Smooth muscle cell (in vitro differentiated cells): ENCODE measurements around the gene PRKX. TPM values are rescaled to one million over a fixed set of nuclear protein-coding genes. Genes with fewer than 3 reads are reported as not detected.

Experiments used
- DNase-seq: peaks from one replicate; lab custom pipeline; 2025; ENCODE audit not compliant: unreplicated experiment; lab: John Stamatoyannopoulos, UW
- H2AFZ ChIP-seq: fragments of 200-600 bp; sonication (generic); 2 replicates; pipeline ENCODE4 v1.6.0; 2016; ENCODE audit warnings: antibody characterized with exemption, low read depth, mild to moderate bottlenecking
- H3F3A ChIP-seq: fragments of 200-600 bp; sonication (generic); 2 replicates; pipeline ENCODE4 v1.6.0; 2017; ENCODE audit warnings: antibody characterized with exemption, low read depth
- H3K27ac ChIP-seq: fragments of 200-600 bp; sonication (generic); 2 replicates; pipeline ENCODE4 v1.5.1; 2016; ENCODE audit warnings: low read depth, mild to moderate bottlenecking
- H3K27me3 ChIP-seq: fragments of 200-600 bp; sonication (generic); 2 replicates; pipeline ENCODE4 v1.6.1; 2016; ENCODE audit warnings: low read depth, mild to moderate bottlenecking
- H3K36me3 ChIP-seq: fragments of 200-600 bp; sonication (generic); 2 replicates; pipeline ENCODE4 v1.5.1; 2016; ENCODE audit warnings: low read depth
- H3K4me1 ChIP-seq: fragments of 200-600 bp; sonication (generic); 2 replicates; pipeline ENCODE4 v1.5.1; 2016; ENCODE audit warnings: low read depth
- H3K4me2 ChIP-seq: fragments of 200-600 bp; sonication (generic); 2 replicates; pipeline ENCODE4 v1.6.0; 2016; ENCODE audit warnings: mild to moderate bottlenecking
- H3K4me3 ChIP-seq: fragments of 200-600 bp; sonication (generic); 2 replicates; pipeline ENCODE4 v1.5.1; 2016; ENCODE audit warnings: mild to moderate bottlenecking
- H3K79me2 ChIP-seq: fragments of 200-600 bp; sonication (generic); 2 replicates; pipeline ENCODE4 v1.6.0; 2016; ENCODE audit warnings: low read depth, mild to moderate bottlenecking
- H3K9ac ChIP-seq: fragments of 200-600 bp; sonication (generic); 2 replicates; pipeline ENCODE4 v1.6.0; 2016; ENCODE audit warnings: low read depth
- H3K9me3 ChIP-seq: fragments of 200-600 bp; sonication (generic); replicated peaks from 2 replicates; pipeline ENCODE4 v1.5.1; 2016; ENCODE audit warnings: low read depth
- H4K20me1 ChIP-seq: fragments of 200-600 bp; sonication (generic); 2 replicates; pipeline ENCODE4 v1.6.0; 2016; ENCODE audit warnings: low read depth
- CTCF ChIP-seq: fragments of 200-600 bp; sonication (generic); IDR thresholded peaks from 2 replicates; pipeline ENCODE4 v1.5.1; 2017; ENCODE audit warnings: borderline replicate concordance, mild to moderate bottlenecking, antibody characterized with exemption; ENCODE audit not compliant: insufficient read depth, poor library complexity, severe bottlenecking
- WGBS: methylation state at CpG from one replicate; pipeline ENCODE4 v1.1.7; 2016; ENCODE audit warnings: low lambda C conversion rate; 5-methylcytosine and 5-hydroxymethylcytosine counted together
- polyA plus RNA-seq: library from polyadenylated mRNA; unstranded; fragments of >200 nt; fragmentation: Nextera tagmentation; extraction: Ambion mirVana; gene quantifications from 2 replicates; pipeline ENCODE4 v1.2.1, GENCODE V29; 2016
- total RNA-seq: library from RNA; depleted of rRNA; stranded (reverse); fragments of >200 nt; gene quantifications from 2 replicates; pipeline ENCODE4 v1.2.3, GENCODE V29; 2014

The PRKX gene
- total and polyA plus RNA-seq, 2 experiments from 2014 or later, result 9.5 to 10.1 TPM

- no peak overlapping the region for H2AFZ ChIP-seq
- no peaks in the 10 kb centered on the region for H3K79me2 ChIP-seq
- H3K4me3 ChIP-seq, result no peak overlapping the region
- no peak for DNase-seq
- no peaks in the 10 kb centered on the region for H3F3A ChIP-seq
- H3K27me3 ChIP-seq, result no peaks in the 10 kb centered on the region
- no peaks in the 10 kb centered on the region for H3K36me3 ChIP-seq
- H3K4me2 ChIP-seq, result no peak overlapping the region
- H3K27ac ChIP-seq, result no peak overlapping the region
- H3K4me1 ChIP-seq, result no peaks in the 10 kb centered on the region
- H3K9ac ChIP-seq, result no peak overlapping the region
- no peaks in the 10 kb centered on the region for H4K20me1 ChIP-seq
- TF ChIP-seq CTCF, result no peak
- 30% methylated on average over 12 of the region's 12 CpGs for WGBS
- H3K9me3 ChIP-seq, result no peaks in the 10 kb centered on the region
Measured at GRCh38 chrX:3592184-3592583, 121.3 kb downstream of the PRKX start.

- 87% methylated on average over 8 of the region's 8 CpGs for WGBS
- DNase-seq, result no peak
- Histone ChIP-seq H3K9ac (no peak overlapping the region), H3K36me3 (no peaks in the 10 kb centered on the region), H3K4me1 (no peaks in the 10 kb centered on the region), H3F3A (no peaks in the 10 kb centered on the region), H3K79me2 (no peaks in the 10 kb centered on the region), H3K4me3 (no peak overlapping the region), H4K20me1 (no peaks in the 10 kb centered on the region), H3K4me2 (no peak overlapping the region), H3K27ac (no peak overlapping the region), H3K9me3 (no peaks in the 10 kb centered on the region), H3K27me3 (no peaks in the 10 kb centered on the region), H2AFZ (no peak overlapping the region)
- TF ChIP-seq CTCF, result no peak
Measured at GRCh38 chrX:3589474-3589873, 124.0 kb downstream of the PRKX start.

GRCh38 chrX:3585719-3586118 is 127.7 kb downstream of the PRKX start:
- Histone ChIP-seq H3K4me2 (no peak overlapping the region), H4K20me1 (no peaks in the 10 kb centered on the region), H3K4me3 (no peak overlapping the region), H3K27ac (no peak overlapping the region), H3K9ac (no peak overlapping the region), H2AFZ (no peak overlapping the region), H3K79me2 (no peaks in the 10 kb centered on the region), H3K36me3 (no peaks in the 10 kb centered on the region), H3K27me3 (no peaks in the 10 kb centered on the region), H3F3A (no peaks in the 10 kb centered on the region), H3K4me1 (no peaks in the 10 kb centered on the region), H3K9me3 (no peaks in the 10 kb centered on the region)
- no peak for DNase-seq
- WGBS, result 87% methylated on average over 3 of the region's 3 CpGs
- no peak for TF ChIP-seq CTCF

- TF ChIP-seq CTCF, result no peak
- no peaks in the 10 kb centered on the region for H3F3A ChIP-seq
- H3K4me1 ChIP-seq, result no peaks in the 10 kb centered on the region
- no peak overlapping the region for H2AFZ ChIP-seq
- H3K9me3 ChIP-seq, result no peaks in the 10 kb centered on the region
- H3K4me2 ChIP-seq, result no peak overlapping the region
- WGBS, result 84% methylated on average over 10 of the region's 10 CpGs
- H3K36me3 ChIP-seq, result no peaks in the 10 kb centered on the region
- no peak overlapping the region for H3K9ac ChIP-seq
- H3K27ac ChIP-seq, result no peak overlapping the region
- no peak overlapping the region for H3K4me3 ChIP-seq
- H4K20me1 ChIP-seq, result no peaks in the 10 kb centered on the region
- no peaks in the 10 kb centered on the region for H3K79me2 ChIP-seq
- no peak for DNase-seq
- no peaks in the 10 kb centered on the region for H3K27me3 ChIP-seq
Measured at GRCh38 chrX:3584415-3584996, 128.9 kb downstream of the PRKX start.
